ENCODE results near the gene KIF2C. TPM values are rescaled to one million over a fixed set of nuclear protein-coding genes. Genes with fewer than 3 reads are reported as not detected.

KIF2C gene
- total and polyA plus RNA-seq, 9 of the 15 experiments (the other 6 are each of a cell fraction or from before 2014, with no cell fraction given): 84.9 to 226 (median 169) TPM

DNA sequence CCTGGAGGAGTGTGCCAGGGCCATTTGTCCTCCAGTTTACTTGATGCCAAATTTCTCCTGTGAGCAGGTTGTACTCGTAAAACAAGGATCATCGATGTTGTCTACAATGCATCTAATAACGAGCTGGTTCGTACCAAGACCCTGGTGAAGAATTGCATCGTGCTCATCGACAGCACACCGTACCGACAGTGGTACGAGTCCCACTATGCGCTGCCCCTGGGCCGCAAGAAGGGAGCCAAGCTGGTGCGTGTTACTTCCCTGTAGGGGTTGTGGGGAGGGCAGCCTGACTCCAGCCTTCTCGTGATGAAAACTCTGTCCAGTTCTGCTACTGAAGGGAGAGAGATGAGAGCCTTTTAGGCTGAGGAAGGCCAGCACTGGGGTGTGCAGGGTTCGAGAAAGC lies 37.9 kb downstream of the KIF2C start (continued):
- TF ChIP-seq RNF2 (IDR thresholded peaks at IDR 0.05) (no peak), RFX5 (IDR thresholded peaks at IDR 0.05; ENCODE audit: low read depth, low read length) (no peak), FOSL1 (tag; conservative IDR thresholded peaks at IDR 0.05) (no peak; the same call in none of the 2 replicates), RB1 (IDR thresholded peaks at IDR 0.05; ENCODE audit: low read depth) (no peak), RAD51 (IDR thresholded peaks at IDR 0.05; ENCODE audit: borderline replicate concordance, low read depth) (no peak), ZNF224 (CRISPR knock-in tag; IDR thresholded peaks at IDR 0.05) (no peak), ZNF431 (CRISPR knock-in tag; IDR thresholded peaks at IDR 0.05) (no peak), FOXP1 (CRISPR knock-in tag; IDR thresholded peaks at IDR 0.05) (no peak), KLF10 (CRISPR knock-in tag; IDR thresholded peaks at IDR 0.05) (no peak)
- TF ChIP-seq, protein P1, sequence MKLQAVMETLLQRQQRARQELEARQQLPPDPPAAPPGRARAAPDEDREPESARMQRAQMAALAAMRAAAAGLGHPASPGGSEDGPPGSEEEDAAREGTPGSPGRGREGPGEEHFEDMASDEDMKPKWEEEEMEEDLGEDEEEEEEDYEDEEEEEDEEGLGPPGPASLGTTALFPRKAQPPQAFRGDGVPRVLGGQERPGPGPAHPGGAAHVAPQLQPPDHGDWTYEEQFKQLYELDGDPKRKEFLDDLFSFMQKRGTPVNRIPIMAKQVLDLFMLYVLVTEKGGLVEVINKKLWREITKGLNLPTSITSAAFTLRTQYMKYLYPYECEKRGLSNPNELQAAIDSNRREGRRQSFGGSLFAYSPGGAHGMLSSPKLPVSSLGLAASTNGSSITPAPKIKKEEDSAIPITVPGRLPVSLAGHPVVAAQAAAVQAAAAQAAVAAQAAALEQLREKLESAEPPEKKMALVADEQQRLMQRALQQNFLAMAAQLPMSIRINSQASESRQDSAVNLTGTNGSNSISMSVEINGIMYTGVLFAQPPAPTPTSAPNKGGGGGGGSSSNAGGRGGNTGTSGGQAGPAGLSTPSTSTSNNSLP (IDR thresholded peaks at IDR 0.05; ENCODE audit: borderline replicate concordance, low read depth, low read length): no peak

Measured in K562 (cell line).